ENCODE data around the gene MNX1. TPM values are rescaled to one million over a fixed set of nuclear protein-coding genes. Genes with fewer than 3 reads are reported as not detected.

Gene MNX1
- total and polyA plus RNA-seq, 2 donors (not counting 3 experiments of a cell fraction or from before 2014, with no cell fraction given), result not detected

- Histone ChIP-seq H3K4me2 (ENCODE audit: insufficient read depth, low read length) (no peak overlapping the region), H3K9me1 (replicated peaks; ENCODE audit: control insufficient read depth, extremely low read depth, insufficient read depth, low read length) (no peaks in the 10 kb centered on the region), H2AFZ (ENCODE audit: low read depth, low read length) (no peak overlapping the region), H3K4me1 (ENCODE audit: control insufficient read depth, extremely low read depth, insufficient read depth, low read length) (peaks cover 8% of the 10 kb centered on the region), H3K9me3 (replicated peaks; ENCODE audit: control insufficient read depth, insufficient read depth, low read length) (no peaks in the 10 kb centered on the region), H3K79me2 (ENCODE audit: control insufficient read depth, insufficient read depth, low read length) (no peaks in the 10 kb centered on the region), H3K4me3 (replicated peaks in 1 of 3; ENCODE audit: insufficient read depth in 1 of 3, low read depth in 1 of 3, low read length in 3 of 3) (no peak overlapping the region), H3K36me3 (ENCODE audit: control insufficient read depth in 2 of 2, extremely low read depth in 1 of 2, insufficient read depth in 2 of 2, low read length in 2 of 2) (no peaks in the 10 kb centered on the region), H3K27ac (ENCODE audit: insufficient read depth, low read depth, low read length) (no peak overlapping the region), H3K9ac (replicated peaks; ENCODE audit: extremely low read depth, insufficient read depth, low read length) (no peak overlapping the region), H4K20me1 (replicated peaks; ENCODE audit: control insufficient read depth, extremely low read depth, insufficient read depth, low read length) (no peaks in the 10 kb centered on the region), H3K27me3 (ENCODE audit: control insufficient read depth in 2 of 2, insufficient read depth in 2 of 2, low read length in 2 of 2) (peaks cover 75 to 97% of the 10 kb centered on the region in 2 experiments)
- intact Hi-C loops (cut with micrococcal nuclease), result loop anchor here (5.0 kb wide), 1 partner anchor 133 kb away; the partner anchor contains the start of gene UBE3C
- FAIRE-seq (no peak), DNase-seq (ENCODE audit: low read depth, low spot score) (no peak)
- dilution Hi-C loops (cut with MboI; ENCODE audit: extremely low pct_ligation_motif_present, low sequenced_read_pairs), result no loop called here
- BruUV-seq (replicated peaks), result no TSS peak
- TF ChIP-seq MAX (IDR thresholded peaks at IDR 0.05; ENCODE audit: insufficient read depth, insufficient read length) (no peak), GATA2 (IDR thresholded peaks at IDR 0.05; ENCODE audit: insufficient read depth, insufficient read length, low read depth, low read length) (no peak), EZH2 (IDR thresholded peaks at IDR 0.05; ENCODE audit: borderline replicate concordance, low read depth, low read length, severe bottlenecking) (peak; percentile 88), JUN (IDR thresholded peaks at IDR 0.05; ENCODE audit: borderline replicate concordance, insufficient read depth, insufficient read length, low read depth) (no peak), POLR2A (IDR thresholded peaks at IDR 0.05; ENCODE audit: low read depth, low read length) (no peak)
- ChIA-PET POLR2A (no interaction called here), CTCF (no interaction called here)
These were observed 5.7 kb downstream of the MNX1 start for GRCh38 chr7:157004521-157005455.

All from endothelial cell of umbilical vein (primary cell).